ENCODE results near the gene ALPG.
"Not testable (repeated sequence)": the region's sequence is repeated elsewhere in the genome, so short reads cannot be mapped to it uniquely, and the experiment has no call there.

The ALPG gene

DNA sequence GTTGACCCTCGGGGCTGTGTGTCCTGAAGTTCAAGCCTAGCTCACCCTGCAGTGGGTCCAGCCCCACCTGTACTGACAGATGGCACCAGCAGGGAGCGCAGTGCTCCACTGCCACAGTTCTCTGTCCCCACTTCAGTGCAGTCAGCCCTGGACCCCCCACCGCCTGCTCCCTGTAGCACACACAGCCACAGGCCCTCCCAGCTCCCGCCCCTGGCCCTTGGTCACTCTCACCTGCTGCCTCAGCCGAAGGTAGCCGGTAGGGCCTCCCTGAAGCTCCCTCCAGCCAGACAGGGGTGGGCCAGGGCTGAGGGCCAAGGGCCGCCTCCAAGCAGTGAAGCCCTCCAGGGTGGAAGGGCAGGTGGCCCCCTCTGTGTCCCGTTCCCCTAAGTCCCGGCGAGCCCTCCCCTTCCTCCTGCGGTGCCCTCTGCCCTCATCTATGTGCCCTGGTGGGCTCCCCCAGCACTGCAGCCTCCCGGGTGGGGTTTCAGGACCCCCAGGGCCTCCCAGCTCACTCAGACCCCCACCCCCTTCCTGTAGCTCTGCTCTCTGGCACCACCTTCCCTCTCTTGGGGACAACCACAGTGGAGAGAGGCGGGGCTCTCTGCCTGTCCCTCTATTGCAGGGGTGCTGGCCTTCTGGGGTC, 38.9 kb upstream of the ALPG start:
- WGBS, 2 experiments: 78 to 80% methylated on average over 13 of the region's 13 CpGs
- H3K27ac ChIP-seq (ENCODE audit: insufficient read depth, low read depth, low read length, poor library complexity, severe bottlenecking): no peak overlapping the region
- no peaks in the 10 kb centered on the region for H3K36me3 ChIP-seq (ENCODE audit: control insufficient read depth, insufficient read depth, low read length)
- H3K4me1 ChIP-seq (ENCODE audit: control insufficient read depth, insufficient read depth, low read length): peaks cover 4% of the 10 kb centered on the region
- no peak overlapping the region for H3K4me3 ChIP-seq (ENCODE audit: insufficient read depth, low read depth, low read length)
- H3K9me3 ChIP-seq (ENCODE audit: control insufficient read depth, low read length): no peaks in the 10 kb centered on the region
- no peaks in the 10 kb centered on the region for H3K27me3 ChIP-seq (ENCODE audit: control insufficient read depth, insufficient read depth, low read length, poor library complexity, severe bottlenecking)

DNA sequence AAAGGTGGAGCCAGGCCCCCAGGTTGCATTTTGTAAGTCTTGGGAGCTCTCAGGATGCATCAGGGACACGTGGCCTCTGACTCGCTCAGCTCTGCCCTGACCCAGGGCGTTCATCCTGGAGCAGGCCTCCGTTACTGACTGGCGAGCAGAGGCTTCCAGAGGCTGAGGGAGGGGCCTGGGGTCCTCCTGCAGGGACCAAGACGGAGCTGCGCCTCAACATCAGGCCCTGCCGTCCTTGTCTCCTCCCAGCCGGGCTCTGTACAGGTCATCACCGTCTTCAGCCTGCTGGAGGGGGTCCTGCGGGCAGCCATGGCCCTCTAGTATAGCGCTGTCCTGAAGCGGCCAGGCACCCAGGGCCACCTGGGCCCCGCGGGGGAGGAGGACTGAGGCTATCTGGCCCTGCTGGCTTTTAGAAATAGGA, 38.3 kb upstream of the ALPG start:
- Histone ChIP-seq H3K9me3 (ENCODE audit: control insufficient read depth, low read length) (no peaks in the 10 kb centered on the region), H3K4me1 (ENCODE audit: control insufficient read depth, insufficient read depth, low read length) (peaks cover 4% of the 10 kb centered on the region), H3K27ac (ENCODE audit: insufficient read depth, low read depth, low read length, poor library complexity, severe bottlenecking) (no peak overlapping the region), H3K4me3 (ENCODE audit: insufficient read depth, low read depth, low read length) (no peak overlapping the region), H3K27me3 (ENCODE audit: control insufficient read depth, insufficient read depth, low read length, poor library complexity, severe bottlenecking) (no peaks in the 10 kb centered on the region), H3K36me3 (ENCODE audit: control insufficient read depth, insufficient read depth, low read length) (no peaks in the 10 kb centered on the region)
- 78% methylated on average over 15 of the region's 15 CpGs for WGBS, 2 experiments

DNA sequence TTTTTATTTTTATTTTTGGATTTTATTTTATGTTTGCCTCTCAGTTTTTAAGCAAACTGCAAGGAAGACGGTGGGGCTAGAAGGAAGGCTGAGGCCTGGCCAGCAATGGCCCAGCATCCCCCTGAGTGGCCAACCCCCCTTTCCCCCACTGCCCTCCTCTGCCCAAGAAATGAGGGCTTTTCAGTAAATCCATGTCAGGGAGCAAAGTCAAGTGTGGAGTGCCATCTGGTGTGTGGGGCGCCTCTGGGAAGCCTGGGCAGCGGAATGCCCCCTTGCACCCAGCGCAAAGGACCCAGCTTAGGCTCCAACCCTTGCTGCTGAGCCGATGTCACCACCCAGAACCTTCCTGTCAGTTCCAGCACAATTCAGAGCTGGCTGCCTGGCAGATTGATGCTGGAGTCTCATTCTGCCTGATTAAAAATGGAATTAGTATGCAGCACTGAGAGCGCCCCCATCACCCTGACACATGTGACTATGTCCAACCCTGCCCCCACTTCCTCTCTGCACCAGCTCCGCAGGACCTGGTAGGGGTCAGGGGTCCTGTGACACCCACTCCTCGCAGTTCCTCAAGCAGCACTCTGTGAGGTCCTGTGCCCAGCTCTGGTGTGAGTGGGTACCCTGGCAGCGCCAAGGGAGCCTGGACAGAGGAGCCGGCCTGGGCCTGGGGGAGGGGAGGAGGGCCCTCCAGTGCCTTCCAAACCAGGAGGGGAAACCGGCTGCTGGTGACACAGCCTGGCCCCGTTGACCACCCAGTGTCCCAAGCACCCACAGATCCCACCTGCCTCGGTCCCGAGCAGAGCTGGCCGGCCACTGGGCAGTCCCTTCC, 37.3 kb upstream of the ALPG start:
- WGBS, 2 experiments: 76 to 81% methylated on average over 15 of the region's 15 CpGs
- Histone ChIP-seq H3K27me3 (ENCODE audit: control insufficient read depth, insufficient read depth, low read length, poor library complexity, severe bottlenecking) (no peaks in the 10 kb centered on the region), H3K27ac (ENCODE audit: insufficient read depth, low read depth, low read length, poor library complexity, severe bottlenecking) (no peak overlapping the region), H3K9me3 (ENCODE audit: control insufficient read depth, low read length) (no peaks in the 10 kb centered on the region), H3K4me1 (ENCODE audit: control insufficient read depth, insufficient read depth, low read length) (peaks cover 4% of the 10 kb centered on the region), H3K36me3 (ENCODE audit: control insufficient read depth, insufficient read depth, low read length) (no peaks in the 10 kb centered on the region), H3K4me3 (ENCODE audit: insufficient read depth, low read depth, low read length) (no peak overlapping the region)

DNA sequence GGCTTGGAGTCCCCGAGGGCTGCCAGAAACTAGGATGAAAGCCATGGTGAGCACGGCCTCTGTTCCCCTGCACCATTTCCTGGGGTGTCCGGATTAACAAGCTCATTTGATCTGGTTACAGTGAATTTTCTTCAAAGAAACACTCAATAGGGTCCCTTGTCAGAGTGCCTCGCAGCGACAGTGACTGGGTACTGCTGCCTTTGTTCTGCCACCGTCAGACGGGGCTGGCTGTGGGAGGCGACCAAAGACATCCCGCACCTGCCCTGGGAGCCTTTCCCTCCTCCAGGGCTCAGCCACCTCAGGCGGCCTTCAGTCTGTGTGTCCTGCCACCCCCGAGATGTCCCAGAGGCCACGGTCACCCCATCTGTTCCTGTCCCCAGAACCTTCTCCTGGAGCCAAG, 36.6 kb upstream of the ALPG start:
- H3K27ac ChIP-seq (ENCODE audit: insufficient read depth, low read depth, low read length, poor library complexity, severe bottlenecking); H3K27me3 ChIP-seq (ENCODE audit: control insufficient read depth, insufficient read depth, low read length, poor library complexity, severe bottlenecking); H3K4me1 ChIP-seq (ENCODE audit: control insufficient read depth, insufficient read depth, low read length); H3K36me3 ChIP-seq (ENCODE audit: control insufficient read depth, insufficient read depth, low read length); H3K9me3 ChIP-seq (ENCODE audit: control insufficient read depth, low read length); H3K4me3 ChIP-seq (ENCODE audit: insufficient read depth, low read depth, low read length): not testable (repeated sequence)
- 0 to 1% methylated on average over 5 to 7 of the region's 12 CpGs for WGBS, 2 experiments

DNA sequence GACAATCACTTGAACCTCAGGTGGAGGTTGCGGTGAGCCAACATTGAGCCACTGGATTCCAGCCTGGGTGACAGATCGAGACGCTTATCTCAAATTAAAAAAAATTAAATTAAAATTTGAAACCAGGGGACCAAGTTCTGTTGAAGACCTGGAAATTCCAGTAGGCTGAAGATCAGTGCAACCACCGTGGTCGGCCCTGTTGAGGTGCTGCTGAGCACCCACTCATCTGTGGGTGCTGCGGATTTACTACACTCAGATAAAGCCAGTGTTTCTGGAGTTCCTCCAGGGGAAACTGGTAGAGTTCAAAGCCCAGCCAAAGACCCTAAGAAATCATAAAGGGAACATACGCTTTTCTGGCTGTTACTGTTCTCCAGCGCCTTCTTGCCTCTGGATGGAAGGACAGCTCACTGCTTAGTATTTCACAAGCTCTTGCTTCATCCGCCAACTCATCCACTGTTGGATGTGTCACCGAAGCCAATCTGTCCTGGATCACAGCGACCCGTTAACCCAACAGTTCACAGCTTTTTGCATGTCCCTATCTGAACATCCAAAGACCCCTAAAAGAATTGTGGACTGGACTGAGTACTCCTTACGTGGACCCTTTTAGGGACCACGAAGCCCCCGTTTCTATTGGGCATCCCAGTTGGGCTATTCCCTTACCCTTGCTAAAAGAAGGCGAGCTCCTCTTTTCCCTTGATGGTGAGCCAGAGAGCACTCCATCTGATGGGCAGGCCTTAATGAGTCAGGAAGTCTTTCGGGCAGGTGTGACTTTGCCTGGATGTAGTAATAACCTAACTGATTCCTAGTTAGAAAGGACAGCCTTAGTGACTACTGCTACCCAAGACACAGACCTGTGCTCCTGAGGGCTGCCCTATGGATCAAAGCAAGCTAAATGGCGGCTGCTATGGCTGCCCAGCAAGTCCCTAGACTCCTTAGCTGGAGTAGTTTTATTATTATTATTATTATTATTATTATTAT, 34.1 kb upstream of the ALPG start:
- Histone ChIP-seq H3K4me3 (ENCODE audit: insufficient read depth, low read depth, low read length) (no peak overlapping the region), H3K36me3 (ENCODE audit: control insufficient read depth, insufficient read depth, low read length) (no peaks in the 10 kb centered on the region), H3K27ac (ENCODE audit: insufficient read depth, low read depth, low read length, poor library complexity, severe bottlenecking) (no peak overlapping the region), H3K27me3 (ENCODE audit: control insufficient read depth, insufficient read depth, low read length, poor library complexity, severe bottlenecking) (peaks cover 5% of the 10 kb centered on the region), H3K9me3 (ENCODE audit: control insufficient read depth, low read length) (no peaks in the 10 kb centered on the region), H3K4me1 (ENCODE audit: control insufficient read depth, insufficient read depth, low read length) (peaks cover 4% of the 10 kb centered on the region)
- WGBS, 2 experiments: 95 to 96% methylated on average over 17 to 18 of the region's 18 CpGs

DNA sequence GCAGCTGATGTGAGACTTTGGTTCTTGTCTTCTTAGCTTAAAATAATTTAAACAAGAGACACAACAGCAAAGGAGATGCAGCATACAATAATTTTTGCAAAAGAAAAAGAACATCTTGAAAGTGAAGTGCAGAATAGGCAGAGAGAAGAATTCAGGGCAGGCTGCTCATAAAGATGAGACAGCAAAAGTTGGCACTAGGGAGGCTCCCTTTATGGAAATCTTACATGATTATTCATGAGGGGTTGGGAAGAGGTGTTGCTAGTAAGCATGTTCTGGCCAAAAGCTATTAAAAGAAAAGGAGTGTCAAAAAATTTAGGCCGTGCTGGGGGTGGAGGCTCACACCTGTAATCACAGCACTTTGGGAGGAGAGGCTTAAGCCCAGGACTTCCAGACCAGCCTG, 32.3 kb upstream of the ALPG start:
- Histone ChIP-seq H3K4me1 (ENCODE audit: control insufficient read depth, insufficient read depth, low read length) (peaks cover 4% of the 10 kb centered on the region), H3K36me3 (ENCODE audit: control insufficient read depth, insufficient read depth, low read length) (no peaks in the 10 kb centered on the region), H3K27ac (ENCODE audit: insufficient read depth, low read depth, low read length, poor library complexity, severe bottlenecking) (no peak overlapping the region), H3K9me3 (ENCODE audit: control insufficient read depth, low read length) (no peaks in the 10 kb centered on the region), H3K27me3 (ENCODE audit: control insufficient read depth, insufficient read depth, low read length, poor library complexity, severe bottlenecking) (peaks cover 5% of the 10 kb centered on the region), H3K4me3 (ENCODE audit: insufficient read depth, low read depth, low read length) (no peak overlapping the region)
- 92 to 95% methylated on average over 1 of the region's 1 CpG for WGBS, 2 experiments

DNA sequence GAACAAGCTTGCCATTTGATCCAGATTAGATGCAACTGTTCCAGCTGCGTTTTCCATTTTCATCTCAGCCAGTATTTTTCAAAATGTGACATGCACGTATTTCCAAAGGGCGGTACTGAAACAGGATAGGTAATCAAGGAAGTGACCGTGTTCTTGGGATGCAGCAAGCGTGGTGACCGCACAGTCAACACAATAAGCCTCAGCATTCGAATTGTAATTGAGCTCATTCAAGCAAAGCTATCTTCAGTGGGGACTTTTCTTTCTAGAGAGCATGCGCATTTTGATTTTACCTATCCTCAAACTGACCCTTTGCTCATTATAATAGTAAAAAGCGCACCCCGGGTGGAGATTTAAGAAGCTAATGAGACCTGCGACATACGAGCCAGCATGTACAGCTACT, 31.5 kb upstream of the ALPG start:
- Histone ChIP-seq H3K4me1 (ENCODE audit: control insufficient read depth, insufficient read depth, low read length) (no peaks in the 10 kb centered on the region), H3K27me3 (ENCODE audit: control insufficient read depth, insufficient read depth, low read length, poor library complexity, severe bottlenecking) (peaks cover 5% of the 10 kb centered on the region), H3K36me3 (ENCODE audit: control insufficient read depth, insufficient read depth, low read length) (no peaks in the 10 kb centered on the region), H3K4me3 (ENCODE audit: insufficient read depth, low read depth, low read length) (no peak overlapping the region), H3K9me3 (ENCODE audit: control insufficient read depth, low read length) (no peaks in the 10 kb centered on the region), H3K27ac (ENCODE audit: insufficient read depth, low read depth, low read length, poor library complexity, severe bottlenecking) (no peak overlapping the region)
- WGBS, 2 experiments: 39 to 49% methylated on average over 12 of the region's 12 CpGs

DNA sequence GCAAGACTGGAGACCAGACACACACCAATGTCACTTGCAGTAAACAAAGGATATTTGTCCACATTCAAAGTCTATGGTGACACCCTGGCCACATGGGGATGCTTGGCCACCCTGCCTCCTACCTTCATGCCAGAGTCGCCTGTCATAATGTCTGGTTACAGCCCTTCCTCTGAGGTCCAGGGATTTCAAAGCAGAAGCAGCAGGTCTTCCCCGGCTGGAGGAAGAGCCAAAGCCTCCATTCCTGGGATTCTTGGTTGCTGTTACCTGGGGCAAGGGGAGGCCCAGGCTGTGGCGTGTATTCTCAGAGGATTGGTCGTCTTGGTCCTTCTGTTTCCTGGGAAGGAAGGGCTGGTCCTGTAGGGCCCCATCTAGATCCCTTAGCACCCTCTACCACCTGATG, 30.4 kb upstream of the ALPG start:
- H3K4me3 ChIP-seq (ENCODE audit: insufficient read depth, low read depth, low read length): no peak overlapping the region
- no peaks in the 10 kb centered on the region for H3K9me3 ChIP-seq (ENCODE audit: control insufficient read depth, low read length)
- no peak overlapping the region for H3K27ac ChIP-seq (ENCODE audit: insufficient read depth, low read depth, low read length, poor library complexity, severe bottlenecking)
- peaks cover 5% of the 10 kb centered on the region for H3K27me3 ChIP-seq (ENCODE audit: control insufficient read depth, insufficient read depth, low read length, poor library complexity, severe bottlenecking)
- H3K36me3 ChIP-seq (ENCODE audit: control insufficient read depth, insufficient read depth, low read length): no peaks in the 10 kb centered on the region
- no peaks in the 10 kb centered on the region for H3K4me1 ChIP-seq (ENCODE audit: control insufficient read depth, insufficient read depth, low read length)
- 91 to 93% methylated on average over 4 of the region's 4 CpGs for WGBS, 2 experiments

DNA sequence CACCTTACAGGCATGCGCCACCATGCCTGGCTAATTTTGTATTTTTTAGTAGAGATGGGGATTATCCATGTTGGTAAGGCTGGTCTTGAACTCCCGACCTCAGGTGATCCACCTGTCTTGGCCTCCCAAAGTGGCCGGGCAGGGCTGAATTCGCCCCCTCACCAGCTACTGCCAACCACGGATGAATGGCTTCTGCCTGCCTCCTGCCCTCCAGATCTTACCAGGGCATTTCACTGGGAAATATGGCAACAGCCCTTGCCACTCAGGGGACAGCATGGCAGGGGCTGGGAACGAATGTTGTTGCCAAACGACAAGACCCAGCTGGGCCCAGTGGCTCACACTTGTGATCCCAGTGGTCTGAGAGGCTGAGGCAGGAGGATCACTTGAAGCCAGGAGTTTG, 29.9 kb upstream of the ALPG start:
- H3K36me3 ChIP-seq (ENCODE audit: control insufficient read depth, insufficient read depth, low read length): no peaks in the 10 kb centered on the region
- H3K4me3 ChIP-seq (ENCODE audit: insufficient read depth, low read depth, low read length): no peak overlapping the region
- H3K9me3 ChIP-seq (ENCODE audit: control insufficient read depth, low read length): no peaks in the 10 kb centered on the region
- no peaks in the 10 kb centered on the region for H3K4me1 ChIP-seq (ENCODE audit: control insufficient read depth, insufficient read depth, low read length)
- no peak overlapping the region for H3K27ac ChIP-seq (ENCODE audit: insufficient read depth, low read depth, low read length, poor library complexity, severe bottlenecking)
- H3K27me3 ChIP-seq (ENCODE audit: control insufficient read depth, insufficient read depth, low read length, poor library complexity, severe bottlenecking): peaks cover 5% of the 10 kb centered on the region
- WGBS, 2 experiments: 92 to 94% methylated on average over 7 of the region's 7 CpGs

DNA sequence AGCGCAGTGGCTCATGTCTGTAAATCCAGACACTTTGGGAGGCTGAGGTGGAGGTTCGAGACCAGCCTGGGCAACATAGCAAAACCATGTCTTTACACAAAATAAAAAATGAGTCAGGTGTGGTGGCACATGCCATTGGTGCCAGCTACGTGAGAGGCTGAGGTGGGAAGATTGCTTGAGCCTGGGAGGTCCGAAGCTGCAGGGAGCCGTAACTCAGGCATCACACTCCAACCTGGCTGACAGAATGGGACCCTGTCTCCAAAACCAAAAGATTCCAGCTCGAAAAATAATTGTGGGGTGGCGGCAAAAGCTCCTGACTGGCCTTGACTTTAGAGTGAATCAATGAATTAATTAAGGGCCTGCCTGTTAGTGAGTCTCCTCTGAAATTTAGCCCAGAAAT, 29.3 kb upstream of the ALPG start:
- WGBS, 2 experiments: 89 to 95% methylated on average over 6 to 7 of the region's 7 CpGs
- Histone ChIP-seq H3K27me3 (ENCODE audit: control insufficient read depth, insufficient read depth, low read length, poor library complexity, severe bottlenecking) (peaks cover 9% of the 10 kb centered on the region), H3K4me1 (ENCODE audit: control insufficient read depth, insufficient read depth, low read length) (no peaks in the 10 kb centered on the region), H3K36me3 (ENCODE audit: control insufficient read depth, insufficient read depth, low read length) (no peaks in the 10 kb centered on the region), H3K4me3 (ENCODE audit: insufficient read depth, low read depth, low read length) (no peak overlapping the region), H3K9me3 (ENCODE audit: control insufficient read depth, low read length) (no peaks in the 10 kb centered on the region), H3K27ac (ENCODE audit: insufficient read depth, low read depth, low read length, poor library complexity, severe bottlenecking) (no peak overlapping the region)
